LNCAP (cell line): ENCODE results near the gene PTPRG.

ENCODE experiments used
- TF ChIP-seq, protein P1 (sequence below): fragments of 450-650 bp; IDR thresholded peaks from 2 replicates; pipeline ENCODE4 v1.5.1; 2017; ENCODE audit warnings: mild to moderate bottlenecking

Gene PTPRG

DNA sequence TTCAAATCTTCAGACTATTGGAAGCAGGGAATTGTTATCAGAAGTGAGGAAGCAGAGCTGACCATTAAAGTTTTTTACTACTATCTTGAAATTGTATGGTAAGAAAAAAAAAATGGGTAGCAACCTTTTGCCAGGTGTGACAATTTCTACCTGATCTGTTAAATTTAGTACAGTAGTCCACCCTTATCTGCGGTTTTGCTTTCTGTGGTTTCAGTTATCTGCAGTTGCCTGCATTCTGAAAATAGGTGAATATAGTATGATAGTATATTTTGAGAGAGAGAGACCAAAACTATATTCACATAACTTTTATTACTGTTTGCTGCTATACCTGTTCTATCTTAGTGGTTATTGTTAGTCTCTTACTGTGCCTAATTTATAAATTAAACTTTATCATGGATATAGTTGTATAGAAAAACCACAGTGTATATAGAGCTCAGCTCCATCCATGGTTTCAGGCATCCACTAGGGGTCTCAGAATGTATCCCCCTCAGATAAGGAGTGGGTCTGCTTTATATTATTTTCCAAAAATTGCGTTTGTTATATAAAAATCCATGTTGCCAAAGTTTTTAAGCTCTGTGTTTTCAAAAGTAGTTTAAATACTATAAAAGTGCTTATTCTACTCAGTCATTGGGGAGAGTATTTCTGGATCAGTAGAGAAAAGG lies 69.9 kb downstream of the PTPRG start:
- TF ChIP-seq, protein P1, sequence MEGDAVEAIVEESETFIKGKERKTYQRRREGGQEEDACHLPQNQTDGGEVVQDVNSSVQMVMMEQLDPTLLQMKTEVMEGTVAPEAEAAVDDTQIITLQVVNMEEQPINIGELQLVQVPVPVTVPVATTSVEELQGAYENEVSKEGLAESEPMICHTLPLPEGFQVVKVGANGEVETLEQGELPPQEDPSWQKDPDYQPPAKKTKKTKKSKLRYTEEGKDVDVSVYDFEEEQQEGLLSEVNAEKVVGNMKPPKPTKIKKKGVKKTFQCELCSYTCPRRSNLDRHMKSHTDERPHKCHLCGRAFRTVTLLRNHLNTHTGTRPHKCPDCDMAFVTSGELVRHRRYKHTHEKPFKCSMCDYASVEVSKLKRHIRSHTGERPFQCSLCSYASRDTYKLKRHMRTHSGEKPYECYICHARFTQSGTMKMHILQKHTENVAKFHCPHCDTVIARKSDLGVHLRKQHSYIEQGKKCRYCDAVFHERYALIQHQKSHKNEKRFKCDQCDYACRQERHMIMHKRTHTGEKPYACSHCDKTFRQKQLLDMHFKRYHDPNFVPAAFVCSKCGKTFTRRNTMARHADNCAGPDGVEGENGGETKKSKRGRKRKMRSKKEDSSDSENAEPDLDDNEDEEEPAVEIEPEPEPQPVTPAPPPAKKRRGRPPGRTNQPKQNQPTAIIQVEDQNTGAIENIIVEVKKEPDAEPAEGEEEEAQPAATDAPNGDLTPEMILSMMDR, result no peak

DNA sequence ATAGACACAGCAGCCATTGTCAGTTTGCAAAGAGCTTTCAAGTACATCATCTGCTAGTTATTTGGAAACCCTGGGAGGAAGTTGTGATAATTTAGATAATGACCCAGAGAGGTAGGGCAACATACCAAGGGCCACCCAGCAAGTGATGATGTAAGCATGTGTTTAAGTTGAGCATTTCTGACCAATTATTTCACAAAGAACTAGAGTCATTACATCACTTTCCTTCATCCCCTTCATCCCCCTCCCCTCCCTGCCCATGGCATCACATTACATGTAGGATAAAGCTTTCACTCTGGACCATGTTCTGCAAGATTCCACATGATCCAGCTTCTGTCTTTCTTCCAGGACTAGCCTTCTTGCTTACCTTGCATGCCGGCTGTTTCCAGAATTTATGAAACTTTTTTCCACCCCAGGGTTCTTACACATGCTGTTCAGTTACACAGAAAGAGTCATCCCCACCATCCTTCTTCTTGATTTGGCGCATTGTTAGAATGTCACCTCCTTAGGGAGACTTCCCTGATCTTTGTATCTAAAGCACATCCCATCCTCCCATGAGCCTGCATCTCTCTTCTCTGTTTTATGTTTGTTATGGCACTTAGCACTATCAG lies 71.3 kb downstream of the PTPRG start:
- TF ChIP-seq, protein P1, result no peak

DNA sequence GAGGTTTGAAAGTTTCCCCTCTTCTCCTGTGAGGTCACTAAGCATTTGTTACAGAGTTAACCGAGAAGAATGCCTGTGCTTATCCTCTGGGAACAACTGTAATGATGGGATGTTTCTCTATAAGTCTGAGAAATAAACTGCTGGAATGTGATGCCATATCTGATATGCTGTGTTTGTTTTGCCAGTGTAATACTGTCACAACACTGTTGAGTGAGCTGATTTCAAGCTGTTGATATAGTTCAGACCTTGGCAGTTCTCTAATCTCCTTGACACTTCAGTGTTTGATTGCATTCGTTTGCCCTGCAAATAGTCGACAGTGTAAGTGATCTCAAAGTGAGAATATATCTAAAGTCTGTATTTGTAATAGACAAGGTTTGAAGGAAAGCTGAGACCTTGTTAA lies 73.3 kb downstream of the PTPRG start:
- TF ChIP-seq, protein P1, result no peak

DNA sequence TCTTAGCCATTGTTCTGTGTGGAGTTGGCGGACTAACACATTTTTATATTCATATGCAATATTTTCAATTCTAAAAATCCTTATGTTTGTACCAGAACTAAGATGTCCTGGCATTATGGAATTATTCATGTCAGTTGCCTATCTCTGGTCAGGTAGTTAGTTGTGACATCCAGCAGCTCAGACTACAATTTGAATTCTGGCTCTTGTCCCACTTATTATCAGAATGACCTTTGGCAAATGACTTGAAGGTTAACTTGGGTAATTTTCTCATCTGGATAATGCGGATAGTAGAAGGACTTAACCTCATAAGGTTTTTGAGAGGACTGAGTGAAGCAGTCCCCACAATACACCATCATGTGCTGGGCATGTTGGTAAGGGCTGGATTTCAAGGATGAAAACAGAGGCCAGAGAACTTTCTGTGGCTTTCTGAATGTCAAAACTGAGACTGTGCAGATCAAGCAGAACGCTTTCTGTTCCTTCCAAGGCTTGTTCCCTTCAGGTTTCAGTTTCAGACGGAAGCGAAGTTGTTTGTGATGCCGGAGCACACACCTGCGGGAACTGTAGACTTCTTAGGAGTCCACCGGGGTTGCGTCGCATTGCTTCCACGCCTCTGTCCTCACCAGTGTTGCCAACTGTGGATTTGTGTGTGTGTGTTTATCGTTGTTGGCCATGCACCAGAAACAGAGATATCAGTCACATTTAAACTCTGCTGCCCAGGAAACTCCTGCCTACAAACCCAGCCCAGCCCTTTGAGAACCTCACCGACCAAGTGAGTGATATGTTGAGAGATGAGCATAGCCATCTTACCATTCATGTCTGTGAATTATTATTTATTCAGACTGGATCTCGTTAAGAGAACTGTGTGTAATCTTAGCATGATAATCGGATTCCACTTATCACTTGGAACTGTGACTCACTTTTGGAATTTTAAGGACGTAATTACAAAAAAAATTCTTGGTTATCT lies 76.0 kb downstream of the PTPRG start:
- TF ChIP-seq, protein P1, result no peak

DNA sequence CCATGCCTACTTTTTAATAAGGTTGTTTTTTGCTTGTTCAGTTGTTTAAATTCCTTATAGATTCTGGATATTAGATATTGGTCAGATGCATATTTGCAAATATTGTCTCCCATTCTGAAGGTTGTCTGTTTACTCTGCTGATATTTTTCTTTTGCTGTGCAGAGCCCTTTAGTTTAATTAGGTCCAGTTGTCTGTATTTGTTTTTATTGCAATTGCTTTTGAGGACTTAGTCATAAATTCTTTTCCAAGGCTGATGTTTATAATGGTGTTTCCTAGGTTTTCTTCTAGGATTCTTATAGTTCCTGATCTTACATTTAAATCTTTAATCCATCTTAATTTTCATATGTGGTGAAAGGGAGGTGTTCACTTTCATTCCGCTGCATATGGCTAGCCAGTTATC lies 77.4 kb downstream of the PTPRG start:
- TF ChIP-seq, protein P1, result no peak

DNA sequence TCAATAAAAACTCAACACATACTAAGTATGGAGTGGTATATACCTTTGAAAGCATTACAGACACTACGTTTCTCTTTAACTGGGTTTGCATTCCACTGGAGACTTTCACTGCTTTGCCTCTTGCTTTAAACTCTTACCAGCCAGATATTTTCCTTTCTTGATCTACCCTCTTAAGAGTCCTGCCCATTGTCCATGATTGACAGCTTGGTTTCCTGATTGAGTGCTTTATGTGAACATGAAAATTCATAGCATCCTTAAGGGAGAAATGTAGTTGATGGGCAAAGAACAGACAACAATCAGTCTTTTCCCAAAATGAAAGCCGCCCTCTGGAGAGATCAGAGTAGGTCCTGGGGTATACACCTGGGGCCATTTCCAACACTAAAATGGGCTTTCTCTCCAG lies 78.6 kb downstream of the PTPRG start:
- TF ChIP-seq, protein P1, result no peak

DNA sequence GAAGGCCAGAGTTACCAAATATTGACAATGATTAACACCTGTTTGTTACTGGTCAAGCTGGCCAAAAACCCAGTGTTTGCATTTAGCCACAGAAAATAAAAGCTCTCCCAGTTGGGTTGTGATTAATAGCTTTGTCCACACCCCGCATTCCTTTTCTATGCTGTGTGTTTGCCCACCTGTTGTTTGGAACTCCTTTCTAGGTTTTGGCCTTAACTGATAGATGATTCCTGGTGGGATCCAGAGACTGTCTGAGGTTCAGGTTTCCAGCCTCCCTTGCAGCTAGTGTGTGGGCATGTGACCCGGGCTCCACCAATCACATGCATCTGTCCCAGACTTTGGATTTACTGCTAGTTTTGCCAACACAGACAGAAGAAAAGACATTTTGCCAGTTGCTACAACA lies 83.8 kb downstream of the PTPRG start:
- TF ChIP-seq, protein P1, result no peak
